GM20431 (cell line): ENCODE results near the gene H1-8.

Experiments
- in situ Hi-C: fragments of 300-500 bp; cut with MseI, MboI; formaldehyde crosslinking; loops from one replicate; pipeline ENCODE4 v1.15.0; 2020; ENCODE audit warnings: low sequenced_read_pairs; ENCODE audit not compliant: unreplicated experiment

H1-8 gene, protein sequence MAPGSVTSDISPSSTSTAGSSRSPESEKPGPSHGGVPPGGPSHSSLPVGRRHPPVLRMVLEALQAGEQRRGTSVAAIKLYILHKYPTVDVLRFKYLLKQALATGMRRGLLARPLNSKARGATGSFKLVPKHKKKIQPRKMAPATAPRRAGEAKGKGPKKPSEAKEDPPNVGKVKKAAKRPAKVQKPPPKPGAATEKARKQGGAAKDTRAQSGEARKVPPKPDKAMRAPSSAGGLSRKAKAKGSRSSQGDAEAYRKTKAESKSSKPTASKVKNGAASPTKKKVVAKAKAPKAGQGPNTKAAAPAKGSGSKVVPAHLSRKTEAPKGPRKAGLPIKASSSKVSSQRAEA

DNA sequence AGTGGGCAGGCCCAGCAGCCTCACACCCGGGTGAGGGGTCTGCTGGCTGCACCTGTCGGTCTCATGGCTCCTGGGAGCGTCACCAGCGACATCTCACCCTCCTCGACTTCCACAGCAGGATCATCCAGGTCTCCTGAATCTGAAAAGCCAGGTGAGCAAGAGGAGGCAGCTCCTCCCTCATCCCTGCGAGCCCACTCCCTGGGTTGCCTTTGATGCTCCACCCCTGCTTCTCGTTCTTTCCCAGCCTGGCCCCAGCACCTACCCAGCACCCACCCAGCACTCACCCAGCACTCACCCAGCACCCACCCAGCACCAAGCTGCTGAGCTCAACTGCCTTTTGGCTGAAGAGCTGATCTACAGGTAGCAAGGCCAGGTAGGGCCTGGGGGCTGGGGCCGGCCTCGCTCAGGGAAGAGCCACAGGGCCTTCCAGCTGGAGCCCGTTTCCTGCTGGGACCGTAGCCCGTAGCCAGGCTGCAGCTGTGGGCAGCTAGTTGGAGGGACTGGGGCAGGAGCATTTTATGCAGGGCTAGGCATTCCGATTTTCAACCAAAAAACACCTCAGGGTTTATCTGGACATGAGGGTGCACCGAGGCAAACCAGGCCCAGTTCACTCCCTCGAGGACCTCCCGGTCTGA is at the start of gene H1-8:
Gene H1-8, plus strand, starts transcription at position 20 of the 635 bp plus-strand sequence. Its CDS starts 44 bp downstream, at position 64.
- in situ Hi-C loops = no loop called here

DNA sequence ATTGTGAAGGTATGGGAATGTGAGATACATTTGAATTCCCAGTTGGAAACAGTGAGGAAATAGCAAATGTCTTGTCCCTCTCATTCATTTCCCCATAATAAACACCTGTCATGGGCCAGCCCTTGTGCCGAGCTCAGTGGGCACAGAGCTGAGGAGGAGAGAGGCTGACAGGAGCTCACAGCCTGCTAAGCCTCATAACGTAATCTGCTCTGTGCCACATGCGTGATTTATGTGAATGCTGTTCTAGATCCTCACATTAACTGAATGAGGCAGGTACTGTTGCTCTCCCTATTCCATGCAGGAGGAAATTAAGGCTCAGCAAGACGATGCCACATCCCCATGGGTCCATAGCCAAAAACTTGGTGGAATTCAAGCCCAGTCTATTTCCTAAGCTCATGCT is 49.8 kb upstream of the H1-8 start:
- in situ Hi-C loops = loop anchor here (25.0 kb wide), 2 partner anchors 344 to 444 kb away; no protein-coding TSS in a partner anchor

DNA sequence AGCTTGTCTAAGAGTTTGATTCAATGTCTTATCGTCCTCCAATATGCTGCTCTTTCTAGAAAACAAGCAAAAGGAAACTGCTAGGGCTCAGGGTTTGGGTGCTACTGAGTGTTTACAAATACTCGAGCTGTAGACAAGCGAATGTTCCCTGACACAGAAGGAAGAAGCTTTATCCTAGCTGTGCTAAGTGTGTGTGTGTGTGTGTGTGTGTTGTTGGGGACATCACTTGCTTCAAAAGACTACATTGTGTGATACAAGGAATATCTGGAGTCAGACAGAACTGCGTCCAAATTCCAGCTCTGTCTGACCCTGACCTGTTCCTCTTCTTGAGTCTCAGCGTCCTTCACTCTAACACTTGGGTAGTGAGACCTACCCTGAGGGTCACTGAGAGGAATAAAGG is 48.5 kb upstream of the H1-8 start:
- in situ Hi-C loops = loop anchor here (25.0 kb wide), 2 partner anchors 343 to 443 kb away; no protein-coding TSS in a partner anchor

DNA sequence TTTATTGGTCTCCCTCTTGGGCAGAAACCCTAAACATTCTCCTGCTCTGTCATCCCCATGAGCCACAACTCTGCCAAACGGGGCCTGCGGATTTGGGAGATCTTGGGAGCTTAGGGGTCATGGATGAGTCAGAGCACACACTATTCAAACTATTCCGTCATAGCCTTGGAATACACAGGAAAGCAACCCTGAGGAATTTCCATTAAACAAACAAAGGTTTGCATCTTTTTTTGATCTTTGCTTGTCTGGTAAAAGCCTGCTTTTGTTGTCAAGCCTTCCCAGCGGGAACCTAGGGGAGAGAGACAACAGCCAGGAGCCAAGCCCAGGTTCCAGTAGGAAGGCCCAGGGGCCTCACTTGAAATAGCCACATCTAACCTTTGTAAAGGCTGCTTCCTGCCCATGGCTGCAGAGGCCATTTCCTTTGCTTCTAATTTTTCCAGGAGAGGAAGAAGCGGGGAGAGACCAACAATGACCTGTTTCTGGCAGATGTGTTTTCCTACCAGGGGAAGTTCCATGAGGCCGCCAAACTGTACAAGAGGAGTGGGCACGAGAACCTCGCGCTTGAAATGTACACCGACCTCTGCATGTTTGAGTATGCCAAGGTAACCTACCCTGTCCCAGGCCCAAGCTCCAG is 47.9 kb upstream of the H1-8 start:
- in situ Hi-C loops = loop anchor here (25.0 kb wide), 2 partner anchors 342 to 442 kb away; no protein-coding TSS in a partner anchor

DNA sequence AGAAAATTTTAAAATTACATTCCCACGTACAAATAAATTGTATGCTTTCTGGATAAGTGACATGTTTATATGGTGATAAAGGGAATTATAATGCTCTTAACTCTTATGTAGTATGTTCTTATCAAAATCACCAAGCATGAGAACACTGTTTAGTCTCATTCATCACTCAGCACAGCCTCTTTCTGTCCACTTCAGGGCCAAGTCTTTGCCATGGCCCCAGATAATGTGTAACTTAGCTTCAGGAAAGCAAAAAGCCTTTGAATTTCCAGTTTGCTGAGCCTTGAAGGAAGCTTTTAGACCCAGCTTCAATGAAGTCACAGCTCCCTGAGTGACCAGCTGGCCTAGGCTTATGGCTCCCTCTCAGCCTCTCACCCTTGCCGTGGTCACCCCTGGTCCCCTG is 45.1 kb upstream of the H1-8 start:
- in situ Hi-C loops = loop anchor here (25.0 kb wide), 2 partner anchors 339 to 439 kb away; no protein-coding TSS in a partner anchor

DNA sequence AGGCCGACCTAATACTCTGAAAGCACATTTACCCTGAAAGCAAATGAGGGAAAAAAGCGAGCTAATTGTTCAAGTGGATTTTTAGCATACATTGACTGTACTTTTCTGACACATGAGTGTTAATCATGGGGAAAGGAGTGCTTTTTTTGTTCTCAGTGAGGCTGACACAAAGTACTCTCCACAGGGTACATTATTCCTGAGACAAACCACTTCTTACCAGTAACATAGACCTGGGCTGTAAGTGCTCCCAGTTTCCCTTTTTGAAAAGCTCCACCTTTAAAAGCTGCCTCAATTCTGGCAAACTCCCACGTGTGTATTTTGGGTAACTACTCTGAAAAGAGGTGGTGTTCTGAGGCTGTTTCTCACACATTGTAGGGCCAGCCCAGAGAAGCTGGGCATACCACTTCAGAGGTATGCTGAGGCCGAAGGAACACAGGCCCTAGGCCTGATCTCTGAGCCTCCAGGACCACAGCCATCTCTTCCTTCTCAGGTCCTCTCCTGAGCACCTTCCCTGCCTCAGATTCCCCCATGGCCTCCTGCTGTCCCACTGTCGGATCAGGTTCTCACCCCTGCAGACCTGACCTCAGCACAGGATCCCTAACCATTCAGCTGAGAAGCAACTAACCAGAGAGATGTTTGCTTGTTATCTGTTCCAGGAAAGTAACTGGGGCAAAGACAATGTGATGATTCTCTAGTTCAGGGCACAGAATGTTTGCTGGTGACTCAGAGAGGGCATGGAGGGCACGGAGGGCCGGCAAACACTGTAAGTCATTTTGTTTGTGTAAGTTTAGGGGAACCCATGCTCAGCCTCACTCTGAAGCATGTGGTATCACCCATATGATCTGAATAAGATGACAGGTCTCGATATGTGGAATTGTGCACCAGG is 44.1 kb upstream of the H1-8 start:
- in situ Hi-C loops = loop anchor here (25.0 kb wide), 2 partner anchors 338 to 438 kb away; no protein-coding TSS in a partner anchor

DNA sequence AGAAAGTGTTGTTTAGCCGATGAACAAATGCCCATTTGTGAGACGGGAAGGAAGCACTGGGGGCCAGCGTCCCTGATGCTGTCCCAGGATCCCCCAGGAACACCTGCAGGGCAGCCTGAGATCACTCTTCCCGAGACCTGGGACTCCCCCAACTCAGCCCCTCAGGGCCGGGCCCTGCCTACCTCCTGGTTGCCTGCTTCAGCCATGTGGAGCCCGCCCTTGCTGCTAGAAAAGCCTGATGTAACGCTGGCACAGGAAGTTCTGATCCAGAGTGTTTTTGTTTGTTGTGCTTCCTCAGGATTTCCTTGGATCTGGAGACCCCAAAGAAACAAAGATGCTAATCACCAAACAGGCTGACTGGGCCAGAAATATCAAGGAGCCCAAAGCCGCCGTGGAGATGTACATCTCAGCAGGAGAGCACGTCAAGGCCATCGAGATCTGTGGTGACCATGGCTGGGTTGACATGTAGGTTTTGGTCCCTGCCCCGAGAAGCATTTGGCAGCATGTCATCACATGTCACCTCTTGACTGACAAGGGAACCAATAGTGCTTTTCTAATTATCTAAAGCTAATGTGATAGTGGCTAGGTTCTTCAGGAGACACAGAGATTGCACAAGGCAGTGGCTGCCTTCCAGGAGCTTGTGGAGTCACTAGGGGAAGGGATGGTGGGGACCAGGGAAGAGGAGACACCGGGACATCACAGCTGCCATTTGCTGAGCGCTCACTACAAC is 43.2 kb upstream of the H1-8 start:
- in situ Hi-C loops = loop anchor here (25.0 kb wide), 2 partner anchors 338 to 438 kb away; no protein-coding TSS in a partner anchor

DNA sequence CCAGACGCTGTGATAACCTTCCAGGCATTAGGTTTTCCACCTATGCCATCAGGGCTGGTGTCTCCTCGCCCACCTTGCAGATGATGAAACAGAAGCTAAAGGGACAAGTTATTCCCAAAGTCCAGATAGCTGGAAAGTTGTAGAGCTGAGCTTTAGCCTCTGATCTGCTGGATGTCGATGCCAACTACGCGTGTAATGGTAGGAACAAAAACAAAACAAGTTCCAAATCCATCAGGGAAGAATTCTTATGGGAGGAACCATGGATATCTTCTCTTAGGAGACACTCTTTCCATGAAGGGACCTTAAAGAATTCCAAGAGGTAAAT is 42.7 kb upstream of the H1-8 start:
- in situ Hi-C loops = no loop called here

DNA sequence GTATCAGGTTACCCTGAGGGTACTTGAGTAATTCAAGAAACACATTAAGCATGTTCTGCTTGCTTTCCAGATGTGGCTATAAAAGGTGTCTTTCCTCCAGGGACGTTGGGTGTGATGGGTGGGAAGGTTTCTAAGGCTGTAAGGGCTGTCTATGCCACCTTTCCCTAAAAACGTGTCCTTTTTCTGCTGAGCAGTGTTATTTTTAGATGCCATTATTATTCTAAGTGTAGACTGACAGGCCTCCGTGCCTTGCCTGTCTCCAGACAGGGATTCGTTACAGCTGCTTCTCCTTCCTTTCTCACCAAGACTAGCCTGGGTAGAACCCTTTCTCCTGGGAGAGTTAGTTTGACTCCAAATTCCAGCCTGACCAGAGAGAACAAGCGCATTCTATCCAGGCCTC is 41.3 kb upstream of the H1-8 start:
- in situ Hi-C loops = no loop called here

DNA sequence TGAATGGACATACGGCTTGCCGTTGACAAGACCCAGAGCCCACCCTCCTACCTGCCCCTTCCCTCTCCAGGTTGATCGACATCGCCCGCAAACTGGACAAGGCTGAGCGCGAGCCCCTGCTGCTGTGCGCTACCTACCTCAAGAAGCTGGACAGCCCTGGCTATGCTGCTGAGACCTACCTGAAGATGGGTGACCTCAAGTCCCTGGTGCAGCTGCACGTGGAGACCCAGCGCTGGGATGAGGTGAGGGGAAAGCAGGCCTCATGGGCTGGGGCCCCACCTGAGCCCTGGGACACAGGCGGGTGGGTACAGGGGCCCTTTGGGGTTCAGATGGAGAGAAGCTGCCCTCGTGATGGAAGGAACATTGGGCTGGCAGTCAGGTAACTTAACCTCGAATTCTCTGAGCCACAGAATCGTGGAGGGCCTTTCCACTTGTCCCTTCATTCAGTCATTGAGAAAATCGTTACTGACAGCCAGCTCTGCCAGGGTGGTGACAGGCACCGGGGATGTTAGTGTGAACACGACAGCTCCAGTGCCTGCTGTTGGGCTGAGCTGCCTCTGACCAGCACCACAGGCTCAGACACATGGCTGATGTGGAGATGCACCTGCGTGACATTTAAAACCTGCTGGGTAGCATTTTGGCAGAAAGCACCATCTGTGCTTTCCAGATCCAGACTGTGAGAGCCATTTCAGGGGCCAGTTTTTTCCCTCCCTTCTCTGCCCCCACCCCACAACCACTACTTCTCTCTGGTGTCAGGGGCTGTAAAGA is 40.1 kb upstream of the H1-8 start:
- in situ Hi-C loops = no loop called here

DNA sequence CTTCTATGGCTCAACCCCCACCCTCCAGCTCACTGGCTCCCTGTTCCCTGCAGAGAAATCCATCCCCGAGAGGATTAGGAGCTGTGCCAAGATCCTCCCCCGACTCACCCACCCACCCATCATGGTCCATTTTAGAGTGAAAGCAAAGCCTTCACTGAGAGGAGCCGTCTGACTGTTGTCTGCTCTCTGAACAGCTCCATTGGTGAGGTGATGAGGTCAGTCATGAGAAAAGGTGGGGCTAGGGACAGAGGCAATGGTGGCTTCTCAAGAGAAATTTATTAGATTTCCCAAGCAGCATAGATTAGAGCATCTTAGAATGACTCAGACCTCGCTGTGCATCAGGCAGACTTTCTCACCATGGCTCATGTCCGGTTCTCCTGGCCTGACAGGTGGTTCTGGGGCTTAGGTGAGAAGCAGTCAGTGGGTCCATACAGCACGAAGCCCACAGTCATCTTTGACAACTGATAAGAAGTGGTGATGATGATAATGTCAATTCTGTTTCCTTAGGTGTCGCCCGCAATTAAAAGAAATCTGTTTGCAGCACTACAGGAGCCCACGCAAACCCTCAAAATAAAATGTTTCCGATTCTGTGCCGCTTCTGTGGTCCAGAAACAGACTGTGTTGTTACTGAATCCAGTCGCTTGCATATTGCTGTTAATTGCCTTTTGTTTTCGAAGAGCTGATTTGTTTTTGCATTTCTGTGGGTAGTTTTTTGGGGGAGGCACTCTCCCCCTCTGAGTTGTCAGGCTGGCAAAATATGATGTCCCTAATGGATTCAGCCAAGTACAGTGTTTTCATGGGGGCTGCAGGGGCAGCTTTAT is 39.3 kb upstream of the H1-8 start:
- in situ Hi-C loops = no loop called here

DNA sequence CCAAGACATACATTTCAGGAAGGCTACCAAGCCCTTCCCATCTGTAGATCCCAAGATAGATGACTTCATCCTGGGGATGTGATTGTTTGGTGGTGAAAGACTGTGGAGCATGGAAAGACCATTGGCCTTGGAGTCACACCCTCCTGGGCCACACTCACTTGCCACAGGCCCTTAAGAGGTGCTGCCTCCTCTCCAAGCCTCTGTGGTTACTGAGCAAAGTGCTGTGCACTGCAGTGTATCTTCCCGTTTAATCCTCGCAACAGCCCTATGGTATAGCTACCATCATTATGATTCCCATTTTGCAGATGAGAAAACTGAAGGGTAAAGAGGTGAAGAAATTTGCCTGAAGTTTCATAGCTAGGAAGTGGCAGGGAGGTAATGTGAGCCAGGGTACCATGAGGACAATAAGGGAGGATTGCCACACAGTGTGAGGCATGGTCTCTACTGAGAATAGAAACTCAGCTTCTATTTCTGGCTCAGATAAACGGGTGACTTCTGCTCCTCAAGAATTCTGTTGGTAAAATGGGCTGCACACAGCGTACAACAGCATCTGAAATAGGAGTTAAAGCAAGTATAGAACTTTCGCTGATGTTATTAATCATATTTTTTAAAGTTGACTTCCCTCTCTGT is 38.4 kb upstream of the H1-8 start:
- in situ Hi-C loops = no loop called here

DNA sequence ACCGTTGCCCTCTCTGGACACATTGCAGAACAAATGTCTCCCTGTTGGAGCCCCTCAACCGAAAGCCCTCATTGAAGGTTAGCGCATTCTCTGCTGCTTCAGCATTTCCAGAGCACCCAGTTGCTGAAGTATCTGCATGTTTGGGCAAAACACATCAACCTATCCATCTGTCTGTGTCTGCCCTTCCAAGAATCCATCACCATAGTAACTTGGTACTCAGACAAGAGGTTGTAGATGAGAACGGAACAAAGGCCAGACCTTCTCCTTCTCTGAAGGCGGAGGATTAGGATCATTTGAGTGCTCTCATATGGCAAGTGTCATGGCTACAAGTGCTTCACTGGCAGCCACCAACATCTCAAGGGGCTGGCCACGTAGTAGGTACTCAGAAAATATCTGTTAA is 37.6 kb upstream of the H1-8 start:
- in situ Hi-C loops = no loop called here

DNA sequence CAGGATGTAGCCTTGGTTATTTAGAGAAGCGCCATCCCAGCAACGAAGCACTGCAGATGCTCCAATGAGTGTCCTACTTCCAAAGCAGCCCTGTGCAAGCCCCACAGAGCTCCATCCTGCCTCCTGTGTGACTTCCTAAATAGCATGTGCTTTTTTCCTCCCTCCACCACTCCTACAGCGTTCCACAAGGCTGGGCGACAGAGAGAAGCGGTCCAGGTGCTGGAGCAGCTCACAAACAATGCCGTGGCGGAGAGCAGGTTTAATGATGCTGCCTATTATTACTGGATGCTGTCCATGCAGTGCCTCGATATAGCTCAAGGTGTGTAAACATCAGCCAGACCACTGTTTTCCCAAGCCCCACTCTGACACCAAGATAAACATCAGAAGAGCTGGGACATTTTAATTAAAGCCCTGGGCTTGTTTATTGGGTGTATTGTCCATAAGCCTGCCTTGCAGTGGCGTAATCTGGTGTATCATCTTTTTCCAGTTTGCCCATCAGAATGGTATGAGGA is 36.7 kb upstream of the H1-8 start:
- in situ Hi-C loops = no loop called here

DNA sequence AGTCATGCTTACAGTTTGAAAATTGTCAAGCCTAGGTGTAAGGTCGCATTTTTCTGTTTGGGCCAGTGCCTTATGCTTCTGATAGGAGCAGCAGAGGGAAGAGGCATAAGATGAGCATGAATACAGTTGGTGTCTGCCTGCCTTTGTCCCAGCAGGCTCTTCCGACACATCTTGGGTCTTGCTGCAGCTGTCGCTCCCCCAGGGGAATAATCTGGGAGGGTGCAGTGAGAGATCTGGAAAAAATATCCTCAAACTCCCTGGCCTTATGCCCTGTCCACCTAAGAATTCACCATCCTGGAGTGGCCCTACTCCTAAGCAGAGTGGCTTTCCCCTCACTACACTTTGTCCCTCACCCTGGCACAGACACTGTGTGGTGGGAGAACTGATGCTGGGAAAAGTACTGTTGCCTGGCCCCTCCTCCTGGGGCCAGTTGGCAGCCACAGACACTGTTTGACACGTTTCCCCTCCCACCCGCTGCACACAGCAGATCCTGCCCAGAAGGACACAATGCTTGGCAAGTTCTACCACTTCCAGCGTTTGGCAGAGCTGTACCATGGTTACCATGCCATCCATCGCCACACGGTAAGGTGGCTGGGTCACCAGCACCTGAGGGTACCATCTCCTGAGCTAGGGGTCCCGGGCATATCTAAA is 35.7 kb upstream of the H1-8 start:
- in situ Hi-C loops = no loop called here

DNA sequence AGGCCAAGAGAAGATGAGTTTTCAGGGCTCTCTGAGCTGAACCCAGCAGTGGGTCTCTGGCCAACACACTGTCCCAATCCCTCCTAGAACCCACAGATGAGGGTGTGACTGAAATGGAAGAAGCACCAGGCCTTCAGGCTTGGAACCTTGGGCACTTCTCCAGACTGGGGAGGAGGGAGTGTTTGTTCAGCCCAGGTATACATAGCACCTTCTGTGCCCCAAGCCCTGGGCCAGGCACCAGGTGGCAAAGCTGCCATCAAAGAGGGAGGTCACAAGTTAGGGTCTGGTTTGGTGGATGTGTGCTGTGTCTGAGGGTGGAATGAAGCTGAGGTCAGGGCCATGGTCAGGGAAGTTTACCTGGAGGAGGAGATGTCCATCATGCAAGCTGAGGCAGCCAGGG is 30.4 kb upstream of the H1-8 start:
- in situ Hi-C loops = no loop called here

DNA sequence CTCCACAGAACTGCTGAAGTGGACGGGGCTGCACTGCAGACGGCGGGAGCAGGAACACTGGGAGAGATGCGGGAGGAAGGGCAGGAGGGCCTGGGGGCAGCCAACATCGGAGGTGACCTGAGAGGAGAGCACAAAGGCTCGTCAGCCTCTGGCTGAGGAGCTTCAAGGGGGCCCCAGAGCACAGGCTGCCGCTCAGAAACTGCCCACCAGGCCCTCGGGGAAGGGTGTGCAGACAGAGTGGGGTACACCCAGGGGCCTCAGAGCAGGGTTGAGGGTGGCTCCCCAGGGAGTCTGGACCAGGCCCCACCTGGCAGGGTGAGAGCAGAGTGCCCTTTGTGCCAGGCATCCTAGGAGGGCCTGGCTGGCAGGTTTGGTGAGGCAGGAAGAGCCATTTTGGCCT is 29.3 kb upstream of the H1-8 start:
- in situ Hi-C loops = no loop called here
